ENCODE results near the gene SLC25A25.

DNA sequence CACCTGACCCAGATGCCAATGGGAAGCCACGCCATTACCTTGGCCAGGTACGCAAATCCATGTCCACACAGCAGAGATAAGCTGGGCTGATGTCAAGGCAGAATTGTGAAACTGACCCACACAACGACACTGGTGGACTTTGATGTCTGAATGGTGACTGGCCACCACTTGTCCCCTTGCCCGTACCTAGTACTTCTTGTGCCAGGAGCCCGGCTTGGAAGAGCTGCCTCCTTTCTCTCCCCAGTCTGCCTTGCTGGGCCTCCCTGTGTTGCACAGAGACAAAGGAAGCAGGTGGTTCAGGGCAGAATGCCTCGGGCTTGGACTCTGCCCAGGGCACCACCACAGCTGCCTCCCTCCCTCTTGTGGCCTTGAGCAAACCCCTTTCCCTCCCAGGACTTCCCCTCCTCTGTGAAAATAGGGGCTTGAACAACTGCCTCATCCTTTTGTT is 36.2 kb downstream of the SLC25A25 start:
- TF ChIP-seq, protein P1, sequence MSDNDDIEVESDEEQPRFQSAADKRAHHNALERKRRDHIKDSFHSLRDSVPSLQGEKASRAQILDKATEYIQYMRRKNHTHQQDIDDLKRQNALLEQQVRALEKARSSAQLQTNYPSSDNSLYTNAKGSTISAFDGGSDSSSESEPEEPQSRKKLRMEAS (IDR thresholded peaks at IDR 0.05) = no peak
- TF ChIP-seq CREB1 (IDR thresholded peaks at IDR 0.05; ENCODE audit: low read depth) = no peak
- TF ChIP-seq EGR1 (IDR thresholded peaks at IDR 0.05) = no peak
